Loucy (cell line): ENCODE results near the gene CD2AP.
A peak's percentile ranks its signal among the peaks of the same experiment; 100 is the strongest.

ENCODE experiments used
- H2AFZ ChIP-seq: fragments of 200-600 bp; sonication (generic); 2 replicates; pipeline ENCODE4 v1.6.0; 2016; ENCODE audit warnings: antibody characterized with exemption, mild to moderate bottlenecking, low read length, moderate library complexity
- H3F3A ChIP-seq: fragments of 200-600 bp; 2 replicates; pipeline ENCODE4 v1.6.0; 2016; ENCODE audit warnings: antibody characterized with exemption, low read depth, mild to moderate bottlenecking
- H3K27me3 ChIP-seq: fragments of 200-600 bp; sonication (generic); 2 replicates; pipeline ENCODE4 v1.6.1; 2014; ENCODE audit warnings: low read length, mild to moderate bottlenecking; ENCODE audit not compliant: insufficient read depth, poor library complexity, severe bottlenecking
- H3K36me3 ChIP-seq: fragments of 200-600 bp; sonication (generic); 2 replicates; pipeline ENCODE4 v1.6.1; 2016; ENCODE audit warnings: low read length; ENCODE audit not compliant: insufficient read depth
- H3K4me1 ChIP-seq: fragments of 200-600 bp; sonication (generic); 2 replicates; pipeline ENCODE4 v1.5.1; 2014; ENCODE audit warnings: low read length, mild to moderate bottlenecking; ENCODE audit not compliant: insufficient read depth, poor library complexity, severe bottlenecking
- H3K4me2 ChIP-seq: fragments of 200-600 bp; sonication (generic); 2 replicates; pipeline ENCODE4 v1.6.0; 2014; ENCODE audit warnings: antibody characterized with exemption, low read length, low read depth, mild to moderate bottlenecking; ENCODE audit not compliant: poor library complexity, severe bottlenecking
- H3K4me3 ChIP-seq: fragments of 200-600 bp; sonication (generic); 2 replicates; pipeline ENCODE4 v1.5.1; 2014; ENCODE audit warnings: low read length, mild to moderate bottlenecking, mixed read lengths; ENCODE audit not compliant: poor library complexity, severe bottlenecking
- H3K79me2 ChIP-seq: fragments of 200-600 bp; sonication (generic); 2 replicates; pipeline ENCODE4 v1.6.1; 2014; ENCODE audit warnings: low read length; ENCODE audit not compliant: insufficient read depth
- H3K9ac ChIP-seq: fragments of 200-600 bp; sonication (generic); 2 replicates; pipeline ENCODE4 v1.6.0; 2014; ENCODE audit warnings: mild to moderate bottlenecking, low read depth, low read length, moderate library complexity; ENCODE audit not compliant: poor library complexity, severe bottlenecking
- H3K9me2 ChIP-seq: fragments of 200-600 bp; sonication (generic); replicated peaks from 2 replicates; pipeline ENCODE4 v1.6.1; 2016; ENCODE audit warnings: low read depth, low read length, mixed read lengths
- H3K9me3 ChIP-seq: fragments of 200-600 bp; sonication (generic); 2 replicates; pipeline ENCODE4 v1.6.1; 2014; ENCODE audit warnings: mild to moderate bottlenecking, antibody characterized with exemption, low read length, low read depth; ENCODE audit not compliant: insufficient read depth
- H4K20me1 ChIP-seq: fragments of 200-600 bp; sonication (generic); 2 replicates; pipeline ENCODE4 v1.6.0; 2014; ENCODE audit warnings: antibody characterized with exemption, low read length, mild to moderate bottlenecking; ENCODE audit not compliant: insufficient read depth, poor library complexity, severe bottlenecking
- EZH2phosphoT487 ChIP-seq: fragments of 200-600 bp; IDR thresholded peaks from 2 replicates; pipeline ENCODE4 v1.6.1; 2018; ENCODE audit warnings: antibody characterized with exemption, mild to moderate bottlenecking, moderate library complexity, borderline replicate concordance
- TF ChIP-seq, protein P1 (sequence below): fragments of 200-600 bp; sonication (generic); conservative IDR thresholded peaks from 2 replicates; pipeline ENCODE4 v1.5.1; 2014; ENCODE audit warnings: mild to moderate bottlenecking, antibody characterized with exemption, low read length

The CD2AP gene

DNA sequence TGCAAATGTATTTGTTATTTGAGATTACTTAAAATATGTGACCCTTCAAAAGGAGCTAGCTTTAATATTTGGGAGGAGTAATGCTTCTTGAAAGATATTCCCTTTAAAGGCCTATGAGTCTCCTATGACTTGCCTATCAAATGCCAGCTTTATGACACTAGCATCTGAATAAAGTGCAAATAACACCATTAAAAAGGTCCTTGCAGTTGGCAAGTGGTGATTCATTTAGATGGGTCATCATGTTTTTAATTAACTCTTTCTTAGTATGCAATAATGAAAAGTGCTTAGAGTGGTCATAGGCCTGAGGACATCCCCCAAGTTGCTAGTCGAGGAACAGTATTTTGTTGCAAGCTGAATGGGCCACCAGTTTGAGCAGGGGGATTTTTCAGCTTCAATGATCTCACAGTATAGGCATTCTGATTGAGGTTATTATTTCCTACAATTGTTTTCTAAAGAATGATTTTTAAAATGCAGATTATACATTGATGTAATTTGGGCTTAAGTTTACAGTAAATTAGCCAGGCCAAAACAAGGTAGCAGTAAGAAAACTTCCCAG lies 3.7 kb upstream of the CD2AP start:
- H3K9ac ChIP-seq = no peak overlapping the region

DNA sequence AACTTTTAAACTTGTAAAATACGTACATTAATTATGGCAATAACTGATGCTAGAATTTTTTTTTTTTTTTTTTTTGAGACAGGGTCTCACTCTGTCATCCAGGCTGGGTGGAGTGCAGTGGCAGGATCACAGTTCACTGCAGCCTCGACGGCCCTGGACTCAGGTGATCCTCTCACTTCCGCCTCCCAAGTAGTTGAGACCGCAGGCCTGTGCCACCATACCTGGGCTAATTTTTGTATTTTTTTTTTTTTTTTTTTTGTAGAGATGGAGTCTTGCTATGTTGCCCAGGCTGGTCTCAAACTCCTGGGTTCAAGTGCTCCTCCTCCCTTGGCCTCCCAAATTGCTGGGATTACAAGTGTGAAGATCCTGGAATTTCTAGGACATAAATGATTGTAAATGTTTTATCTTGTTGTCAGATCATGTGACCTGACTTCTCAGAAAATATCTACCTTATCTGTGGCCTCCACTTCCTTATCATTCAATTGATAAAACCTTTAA lies 2.2 kb upstream of the CD2AP start:
- peaks cover 18% of the 10 kb centered on the region for H4K20me1 ChIP-seq

More for the DNA sequence above, 3.7 kb upstream of the CD2AP start:
- H3F3A ChIP-seq = peaks cover 3% of the 10 kb centered on the region; the same call in 1 of the 2 replicates
- no peak overlapping the region for H3K4me2 ChIP-seq
- no peaks in the 10 kb centered on the region for H3K9me2 ChIP-seq
- H3K27me3 ChIP-seq = no peaks in the 10 kb centered on the region
- H3K79me2 ChIP-seq = peaks cover 7% of the 10 kb centered on the region
- no peak overlapping the region for H3K4me3 ChIP-seq
- no peaks in the 10 kb centered on the region for H3K36me3 ChIP-seq
- H2AFZ ChIP-seq = no peak overlapping the region
- peaks cover 3% of the 10 kb centered on the region for H4K20me1 ChIP-seq
- H3K9me3 ChIP-seq = no peaks in the 10 kb centered on the region
- TF ChIP-seq EZH2phosphoT487 = no peak
- TF ChIP-seq, protein P1, sequence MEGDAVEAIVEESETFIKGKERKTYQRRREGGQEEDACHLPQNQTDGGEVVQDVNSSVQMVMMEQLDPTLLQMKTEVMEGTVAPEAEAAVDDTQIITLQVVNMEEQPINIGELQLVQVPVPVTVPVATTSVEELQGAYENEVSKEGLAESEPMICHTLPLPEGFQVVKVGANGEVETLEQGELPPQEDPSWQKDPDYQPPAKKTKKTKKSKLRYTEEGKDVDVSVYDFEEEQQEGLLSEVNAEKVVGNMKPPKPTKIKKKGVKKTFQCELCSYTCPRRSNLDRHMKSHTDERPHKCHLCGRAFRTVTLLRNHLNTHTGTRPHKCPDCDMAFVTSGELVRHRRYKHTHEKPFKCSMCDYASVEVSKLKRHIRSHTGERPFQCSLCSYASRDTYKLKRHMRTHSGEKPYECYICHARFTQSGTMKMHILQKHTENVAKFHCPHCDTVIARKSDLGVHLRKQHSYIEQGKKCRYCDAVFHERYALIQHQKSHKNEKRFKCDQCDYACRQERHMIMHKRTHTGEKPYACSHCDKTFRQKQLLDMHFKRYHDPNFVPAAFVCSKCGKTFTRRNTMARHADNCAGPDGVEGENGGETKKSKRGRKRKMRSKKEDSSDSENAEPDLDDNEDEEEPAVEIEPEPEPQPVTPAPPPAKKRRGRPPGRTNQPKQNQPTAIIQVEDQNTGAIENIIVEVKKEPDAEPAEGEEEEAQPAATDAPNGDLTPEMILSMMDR = no peak
- H3K4me1 ChIP-seq = peaks cover 10% of the 10 kb centered on the region

DNA sequence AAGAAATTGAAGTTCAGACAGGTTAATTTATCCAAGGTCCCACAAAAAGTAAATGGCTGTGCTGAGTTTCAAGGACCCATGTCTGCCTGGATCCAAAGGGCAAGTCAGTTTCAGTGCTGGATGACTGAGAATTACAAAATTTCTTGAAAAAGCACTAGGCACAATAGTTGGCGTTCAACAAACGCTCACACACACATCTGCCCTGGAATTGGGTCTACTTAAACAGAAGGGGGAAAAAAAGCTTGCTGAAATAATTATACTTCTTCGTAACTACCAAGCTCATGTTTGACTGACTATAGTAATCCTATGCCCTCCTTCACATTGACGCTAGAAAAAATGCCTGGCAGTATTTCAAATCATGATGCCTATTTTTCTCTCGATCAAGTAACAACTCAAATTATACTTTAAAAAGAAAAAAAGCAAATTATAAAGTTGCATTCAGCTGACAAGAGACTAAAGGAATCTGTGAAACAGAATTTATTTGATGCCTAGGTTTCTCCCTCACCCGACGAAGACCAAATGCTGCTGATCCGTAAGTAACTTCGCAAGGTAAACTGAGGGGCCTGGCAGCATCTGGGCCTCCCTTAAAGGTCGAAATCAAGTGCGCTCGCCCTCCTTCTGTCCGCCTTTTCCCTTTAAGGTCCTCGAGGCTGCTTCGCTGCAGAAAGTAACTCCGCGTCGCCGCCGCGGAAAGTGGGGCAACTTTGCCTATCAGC lies 650 bp upstream of the CD2AP start:
- Histone ChIP-seq H3K36me3 (no peaks in the 10 kb centered on the region), H4K20me1 (peaks cover 33% of the 10 kb centered on the region), H3F3A (peaks cover 3% of the 10 kb centered on the region; the same call in 1 of the 2 replicates), H3K79me2 (peaks cover 37% of the 10 kb centered on the region), H3K9ac (peak overlapping the region; percentile 91), H3K27me3 (no peaks in the 10 kb centered on the region), H3K9me2 (no peaks in the 10 kb centered on the region), H2AFZ (peak overlapping the region; percentile 92), H3K4me2 (peak overlapping the region; percentile 92), H3K9me3 (no peaks in the 10 kb centered on the region), H3K4me1 (peaks cover 37% of the 10 kb centered on the region), H3K4me3 (peak overlapping the region; percentile 90)
- TF ChIP-seq, protein P1 = no peak
- TF ChIP-seq EZH2phosphoT487 = no peak

More for the DNA sequence above, 2.2 kb upstream of the CD2AP start:
- TF ChIP-seq, protein P1 = no peak
- TF ChIP-seq EZH2phosphoT487 = no peak
- Histone ChIP-seq H3K9me3 (no peaks in the 10 kb centered on the region), H3K4me2 (no peak overlapping the region), H3K27me3 (no peaks in the 10 kb centered on the region), H3F3A (peaks cover 3% of the 10 kb centered on the region; the same call in 1 of the 2 replicates), H2AFZ (no peak overlapping the region), H3K36me3 (no peaks in the 10 kb centered on the region), H3K9ac (no peak overlapping the region), H3K4me1 (peaks cover 24% of the 10 kb centered on the region), H3K9me2 (no peaks in the 10 kb centered on the region), H3K4me3 (no peak overlapping the region), H3K79me2 (peaks cover 22% of the 10 kb centered on the region)
